ENCODE data around the gene ZBTB40.

Gene ZBTB40

DNA sequence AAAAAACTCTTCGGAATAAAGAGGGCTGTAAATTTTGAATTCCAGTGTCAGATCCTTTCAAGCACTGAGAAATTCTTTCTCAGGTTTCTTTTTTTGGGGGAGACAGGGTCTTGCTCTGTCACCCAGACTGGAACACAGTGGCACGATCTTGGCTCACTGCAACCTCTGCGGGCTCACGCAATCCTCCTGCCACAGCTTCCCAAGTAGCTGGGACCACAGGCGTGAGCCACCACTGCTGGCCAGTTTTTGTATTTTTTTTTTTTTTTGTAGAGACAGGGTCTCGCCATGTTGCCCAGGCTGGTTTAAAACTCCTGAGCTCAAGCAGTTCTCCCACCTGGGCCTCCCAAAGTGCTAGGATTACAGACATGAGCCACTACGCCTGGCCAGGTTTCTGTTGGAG is 76.8 kb downstream of the ZBTB40 start:
- no peaks in the 10 kb centered on the region for H3K27me3 Mint-ChIP-seq
- no peak overlapping the region for H3K27ac Mint-ChIP-seq
- H3K4me1 Mint-ChIP-seq (ENCODE audit: low read depth) = peaks cover 10% of the 10 kb centered on the region
- intact Hi-C loops (cut with micrococcal nuclease) = no loop called here
- no peak overlapping the region for H3K4me3 Mint-ChIP-seq
- no peaks in the 10 kb centered on the region for H3K9me3 Mint-ChIP-seq
- peaks cover 90% of the 10 kb centered on the region for H3K36me3 Mint-ChIP-seq (ENCODE audit: low read depth)

DNA sequence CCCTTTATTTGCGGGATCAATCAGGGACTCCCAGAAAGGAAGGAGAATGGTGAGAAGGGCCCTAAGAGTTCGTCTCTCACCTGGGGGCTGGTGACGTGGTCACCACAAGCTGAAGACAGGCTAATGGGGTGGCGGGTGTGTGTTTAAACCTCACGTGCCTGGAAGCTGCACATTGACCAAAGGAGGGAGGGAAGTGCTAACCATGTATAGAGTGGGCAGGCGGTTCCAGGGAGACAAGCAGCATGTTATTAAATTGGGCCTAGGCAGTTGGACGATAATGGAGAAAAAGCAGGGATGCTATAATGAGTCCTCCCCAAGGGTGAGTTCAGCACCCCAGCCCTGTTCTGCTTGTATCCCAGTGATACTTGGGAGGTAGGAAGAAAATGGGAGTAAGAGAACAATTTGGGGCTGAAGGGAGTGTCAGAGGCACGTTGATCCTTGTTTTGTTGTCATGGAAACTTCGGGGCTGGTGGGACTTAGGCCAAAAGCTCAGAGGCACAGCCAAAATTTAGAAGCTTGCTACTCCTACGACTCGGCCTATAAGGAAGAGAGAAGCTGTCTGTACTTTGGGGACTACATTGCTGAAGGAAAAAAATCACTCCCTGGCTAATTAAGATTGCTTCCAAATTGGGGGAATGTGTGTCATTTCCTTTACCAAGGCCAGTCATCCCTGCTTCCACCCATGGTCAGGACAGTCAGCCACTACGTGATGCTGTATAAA is 78.4 kb downstream of the ZBTB40 start:
- Mint-ChIP-seq H3K9me3 (no peaks in the 10 kb centered on the region), H3K27me3 (no peaks in the 10 kb centered on the region), H3K36me3 (ENCODE audit: low read depth) (peaks cover 85% of the 10 kb centered on the region), H3K4me1 (ENCODE audit: low read depth) (no peaks in the 10 kb centered on the region), H3K27ac (no peak overlapping the region), H3K4me3 (no peak overlapping the region)
- intact Hi-C loops (cut with micrococcal nuclease) = no loop called here

DNA sequence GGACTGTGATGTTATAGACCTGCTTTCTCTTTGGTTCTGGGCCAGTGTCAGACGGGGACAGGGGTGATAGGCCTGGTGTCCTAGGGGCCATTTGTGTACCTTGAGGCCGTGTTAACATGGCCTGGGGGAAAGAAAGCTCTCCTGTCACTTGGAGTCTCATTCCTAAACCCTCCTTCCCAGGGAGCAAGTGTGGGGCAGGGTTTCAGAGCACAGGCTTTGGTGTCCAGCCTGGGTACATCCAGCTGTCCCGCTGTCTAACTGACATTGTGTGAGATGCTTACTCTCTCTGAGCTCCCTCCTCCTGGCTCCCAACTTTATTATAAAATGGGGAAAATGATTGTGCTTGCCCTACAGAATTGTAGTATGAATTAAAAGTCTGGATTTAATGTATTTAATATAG is 79.1 kb downstream of the ZBTB40 start:
- H3K36me3 Mint-ChIP-seq (ENCODE audit: low read depth) = peaks cover 85% of the 10 kb centered on the region

DNA sequence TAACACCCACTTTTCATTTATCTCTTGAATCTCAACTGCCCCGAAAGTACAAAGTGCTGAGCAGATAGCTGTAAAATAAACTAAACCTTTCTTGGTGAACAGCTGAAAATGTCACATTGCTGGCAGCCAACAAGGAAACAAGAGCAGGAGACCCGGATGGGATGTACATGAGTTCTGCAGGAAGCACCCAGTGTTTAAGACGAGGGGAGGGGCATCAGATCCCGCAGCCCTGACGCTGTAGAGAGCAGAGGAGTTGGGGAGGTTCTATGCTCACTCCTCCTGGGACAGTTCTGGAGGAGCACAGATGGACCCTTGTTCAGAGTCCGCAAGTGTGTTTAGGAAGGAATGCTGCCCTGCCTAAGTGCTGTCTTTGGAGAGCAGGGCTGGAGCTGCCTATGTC is 79.6 kb downstream of the ZBTB40 start:
- Mint-ChIP-seq H3K9me3 (no peaks in the 10 kb centered on the region), H3K4me3 (no peak overlapping the region), H3K27me3 (no peaks in the 10 kb centered on the region), H3K4me1 (ENCODE audit: low read depth) (no peaks in the 10 kb centered on the region), H3K36me3 (ENCODE audit: low read depth) (peaks cover 85% of the 10 kb centered on the region), H3K27ac (no peak overlapping the region)
- intact Hi-C loops (cut with micrococcal nuclease) = no loop called here

More for the DNA sequence above, 79.1 kb downstream of the ZBTB40 start:
- no peaks in the 10 kb centered on the region for H3K27me3 Mint-ChIP-seq
- intact Hi-C loops (cut with micrococcal nuclease) = no loop called here
- H3K4me1 Mint-ChIP-seq (ENCODE audit: low read depth) = no peaks in the 10 kb centered on the region
- no peak overlapping the region for H3K27ac Mint-ChIP-seq
- H3K9me3 Mint-ChIP-seq = no peaks in the 10 kb centered on the region
- no peak overlapping the region for H3K4me3 Mint-ChIP-seq

DNA sequence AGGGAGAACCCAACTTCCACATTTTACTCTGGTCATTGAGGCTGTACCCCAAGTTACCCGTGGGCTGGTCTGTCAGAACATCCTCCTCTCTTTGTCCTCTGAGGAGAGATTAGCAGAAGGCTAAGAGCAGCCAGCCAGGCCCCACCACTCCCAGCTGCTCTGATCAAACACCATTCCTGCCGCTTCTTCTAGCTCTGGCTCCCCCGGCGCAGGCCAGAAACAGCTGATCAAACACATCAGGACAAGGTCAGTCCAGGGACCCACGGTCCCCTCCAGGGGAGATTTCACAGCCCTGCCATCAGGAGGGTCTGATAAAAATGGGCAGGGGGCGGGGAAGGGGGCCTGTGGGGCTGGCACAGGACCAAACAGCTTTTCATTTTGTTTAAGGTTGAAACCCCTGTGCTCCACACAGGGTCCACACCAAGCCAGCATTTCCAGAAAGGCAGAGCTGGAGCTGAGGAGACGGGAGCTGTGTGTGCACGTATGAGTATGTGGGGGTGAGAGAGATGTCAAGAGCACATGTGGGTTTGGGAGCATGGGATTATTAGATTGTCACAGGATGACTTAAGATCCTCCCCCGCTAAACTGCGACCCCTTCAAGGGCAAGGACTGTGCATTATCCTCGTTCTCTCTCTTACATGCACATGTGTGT is 81.7 kb downstream of the ZBTB40 start:
- Mint-ChIP-seq H3K4me1 (ENCODE audit: low read depth) (no peaks in the 10 kb centered on the region), H3K9me3 (no peaks in the 10 kb centered on the region), H3K27me3 (no peaks in the 10 kb centered on the region), H3K36me3 (ENCODE audit: low read depth) (peaks cover 76% of the 10 kb centered on the region), H3K4me3 (no peak overlapping the region), H3K27ac (peak overlapping the region; percentile 33)
- intact Hi-C loops (cut with micrococcal nuclease) = no loop called here

DNA sequence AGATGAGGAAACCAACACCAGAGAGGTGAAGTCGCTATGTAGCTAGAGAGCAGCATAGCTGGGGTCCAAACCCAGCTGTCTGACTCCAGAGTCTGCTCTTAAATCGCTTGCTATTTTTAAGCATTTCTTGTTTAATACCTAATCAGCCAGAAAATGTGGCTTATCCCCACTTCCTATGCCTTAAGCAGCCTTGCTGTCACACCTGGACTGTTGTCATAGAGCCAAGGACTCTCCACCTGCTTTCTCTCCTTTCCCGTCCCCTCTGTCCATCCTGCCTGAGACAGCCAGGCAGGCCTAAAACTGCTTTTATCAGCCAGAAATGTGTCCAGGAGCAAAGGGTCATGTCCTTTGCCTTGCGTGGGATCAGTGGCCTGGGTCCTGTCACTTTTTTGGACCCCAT is 83.3 kb downstream of the ZBTB40 start:
- no peaks in the 10 kb centered on the region for H3K27me3 Mint-ChIP-seq
- no peak overlapping the region for H3K4me3 Mint-ChIP-seq
- H3K27ac Mint-ChIP-seq = no peak overlapping the region
- H3K9me3 Mint-ChIP-seq = no peaks in the 10 kb centered on the region
- intact Hi-C loops (cut with micrococcal nuclease) = no loop called here
- H3K36me3 Mint-ChIP-seq (ENCODE audit: low read depth) = peaks cover 60% of the 10 kb centered on the region
- H3K4me1 Mint-ChIP-seq (ENCODE audit: low read depth) = peaks cover under 1% of the 10 kb centered on the region

DNA sequence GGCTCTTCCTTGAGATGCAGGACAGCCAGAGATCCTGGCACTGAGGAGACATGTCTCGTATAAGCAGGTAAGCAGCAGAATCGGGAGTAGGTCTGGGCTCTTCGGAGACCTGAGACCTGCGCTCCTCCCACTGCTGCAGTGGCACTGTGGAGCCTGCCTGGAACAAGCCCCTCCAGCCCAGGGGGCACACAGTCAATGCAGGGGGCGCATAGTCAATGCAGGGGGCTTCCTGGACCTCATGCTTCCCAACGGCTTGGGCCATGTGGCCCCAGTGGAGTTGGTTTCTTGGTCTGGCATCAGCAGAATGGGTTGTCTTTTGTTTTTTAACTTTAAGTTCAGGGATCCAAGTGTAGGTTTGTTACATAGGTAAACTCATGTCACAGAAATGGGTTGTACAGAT is 83.7 kb downstream of the ZBTB40 start:
- H3K36me3 Mint-ChIP-seq (ENCODE audit: low read depth) = peaks cover 56% of the 10 kb centered on the region
- intact Hi-C loops (cut with micrococcal nuclease) = no loop called here
- peaks cover 5% of the 10 kb centered on the region for H3K4me1 Mint-ChIP-seq (ENCODE audit: low read depth)
- no peaks in the 10 kb centered on the region for H3K27me3 Mint-ChIP-seq
- H3K4me3 Mint-ChIP-seq = no peak overlapping the region
- H3K9me3 Mint-ChIP-seq = no peaks in the 10 kb centered on the region
- no peak overlapping the region for H3K27ac Mint-ChIP-seq

DNA sequence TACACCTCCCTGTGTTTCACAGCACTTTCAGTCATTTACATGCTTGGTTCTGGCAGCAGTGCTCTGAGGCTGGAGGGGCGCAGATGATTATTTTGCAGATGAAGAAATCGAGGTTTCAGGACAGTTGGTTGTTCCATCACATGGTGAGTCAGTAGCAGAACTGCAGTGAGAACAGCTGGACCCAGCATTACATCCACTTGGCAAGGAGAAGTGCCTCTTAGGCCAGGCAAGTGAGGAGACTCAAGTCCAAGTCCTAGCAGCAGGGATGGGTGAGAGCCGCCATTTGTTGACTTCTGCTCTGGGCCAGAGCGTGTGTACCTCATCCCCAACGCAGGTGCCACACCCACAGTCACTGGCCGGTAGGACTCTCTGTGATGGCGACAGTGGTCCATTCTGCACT is 84.9 kb downstream of the ZBTB40 start:
- H3K27me3 Mint-ChIP-seq = no peaks in the 10 kb centered on the region
- intact Hi-C loops (cut with micrococcal nuclease) = no loop called here
- no peak overlapping the region for H3K27ac Mint-ChIP-seq
- H3K4me3 Mint-ChIP-seq = no peak overlapping the region
- H3K4me1 Mint-ChIP-seq (ENCODE audit: low read depth) = peaks cover 8% of the 10 kb centered on the region
- peaks cover 51% of the 10 kb centered on the region for H3K36me3 Mint-ChIP-seq (ENCODE audit: low read depth)
- H3K9me3 Mint-ChIP-seq = no peaks in the 10 kb centered on the region

DNA sequence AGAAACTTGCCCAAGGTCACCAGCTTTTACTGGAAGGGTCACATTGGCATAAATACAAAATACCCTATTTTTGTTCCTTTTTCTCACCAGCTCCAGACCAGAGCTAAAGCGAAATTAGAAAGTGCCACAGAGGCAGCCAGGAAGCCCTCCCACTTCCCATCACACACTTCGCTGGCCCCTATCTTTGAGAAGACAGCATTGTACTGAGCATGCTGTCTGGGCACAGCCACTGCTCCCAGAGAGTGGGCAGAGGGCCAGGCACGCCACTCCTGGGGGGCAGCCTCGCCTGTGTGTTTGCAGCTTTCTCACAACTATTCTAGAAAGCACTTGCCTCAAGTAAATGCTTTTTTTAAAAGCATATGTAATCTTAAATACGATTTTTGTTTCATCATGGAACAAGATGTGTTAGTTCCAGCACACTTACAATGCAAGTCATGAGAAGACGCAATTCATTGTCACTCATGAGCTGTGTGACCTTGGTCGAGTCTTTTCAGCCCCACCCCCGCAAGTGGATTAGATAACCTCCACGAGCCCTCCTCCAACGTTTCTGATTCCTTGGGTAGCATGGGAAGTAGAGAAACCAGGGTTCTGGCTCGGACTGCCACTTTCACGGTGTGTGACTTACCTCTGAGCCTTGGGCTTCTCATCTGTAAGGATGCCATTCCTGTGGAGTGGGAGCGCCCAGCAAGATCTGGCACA is 85.9 kb downstream of the ZBTB40 start:
- no peak overlapping the region for H3K27ac Mint-ChIP-seq
- no peak overlapping the region for H3K4me3 Mint-ChIP-seq
- H3K27me3 Mint-ChIP-seq = no peaks in the 10 kb centered on the region
- intact Hi-C loops (cut with micrococcal nuclease) = no loop called here
- no peaks in the 10 kb centered on the region for H3K9me3 Mint-ChIP-seq
- H3K4me1 Mint-ChIP-seq (ENCODE audit: low read depth) = peaks cover 8% of the 10 kb centered on the region
- peaks cover 43% of the 10 kb centered on the region for H3K36me3 Mint-ChIP-seq (ENCODE audit: low read depth)

DNA sequence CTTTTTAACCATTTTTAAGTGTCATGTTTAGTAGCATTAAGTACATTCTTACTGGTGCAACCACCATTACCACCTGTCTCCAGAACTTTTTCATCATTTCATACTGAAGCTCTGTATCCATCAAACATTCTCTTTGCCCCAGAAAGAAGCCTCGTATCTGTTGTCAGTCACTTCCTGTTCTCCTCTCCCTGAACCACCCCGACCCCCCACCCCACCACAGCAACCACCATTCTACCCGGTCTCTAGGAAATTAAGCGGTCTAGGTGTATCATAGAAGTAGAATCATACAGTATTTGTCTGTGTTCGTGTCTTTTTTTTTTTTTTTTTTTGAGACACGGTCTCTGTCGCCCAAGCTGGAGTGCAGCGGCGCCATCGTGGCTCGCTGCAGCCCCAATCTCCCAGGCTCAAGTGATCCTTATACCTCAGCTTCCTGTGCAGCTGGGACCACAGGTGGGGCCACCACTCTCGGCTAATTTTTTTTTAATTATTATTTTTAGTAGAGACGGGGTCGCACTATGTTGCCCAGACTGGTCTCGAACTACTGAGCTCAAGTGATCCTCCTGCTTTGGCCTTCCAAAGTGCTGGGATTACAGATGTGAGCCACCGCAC is 88.0 kb downstream of the ZBTB40 start:
- intact Hi-C loops (cut with micrococcal nuclease) = loop anchor here (5.0 kb wide), 1 partner anchor 103 kb away; the partner anchor contains the start of gene C1QC
- Mint-ChIP-seq H3K4me3 (no peak overlapping the region), H3K27ac (no peak overlapping the region), H3K27me3 (peaks cover 1% of the 10 kb centered on the region), H3K36me3 (ENCODE audit: low read depth) (peaks cover 26% of the 10 kb centered on the region), H3K4me1 (ENCODE audit: low read depth) (peaks cover 8% of the 10 kb centered on the region), H3K9me3 (no peaks in the 10 kb centered on the region)

DNA sequence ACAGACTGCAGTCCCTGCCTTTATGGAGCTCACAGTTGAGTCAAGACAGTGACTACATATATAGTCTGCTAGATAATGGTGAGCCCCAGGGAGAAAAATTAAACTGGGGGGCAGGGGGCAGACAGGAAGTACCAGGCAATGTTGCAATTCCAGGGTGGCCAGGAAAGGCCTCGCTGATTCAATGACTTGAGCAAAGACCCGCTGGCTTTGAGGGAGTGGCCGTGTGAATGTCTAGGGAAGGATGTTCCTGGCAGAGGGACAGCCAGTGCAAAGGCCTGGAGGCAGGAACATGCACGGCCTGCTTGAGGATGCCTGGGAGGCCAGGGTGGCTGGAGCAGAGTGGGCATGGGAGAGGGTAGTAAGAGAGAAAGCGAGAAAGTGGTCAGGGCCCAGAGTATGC is 88.7 kb downstream of the ZBTB40 start:
- Mint-ChIP-seq H3K9me3 (no peaks in the 10 kb centered on the region), H3K27me3 (peaks cover 1% of the 10 kb centered on the region), H3K4me3 (no peak overlapping the region), H3K36me3 (ENCODE audit: low read depth) (peaks cover 21% of the 10 kb centered on the region), H3K4me1 (ENCODE audit: low read depth) (peaks cover 8% of the 10 kb centered on the region), H3K27ac (no peak overlapping the region)
- intact Hi-C loops (cut with micrococcal nuclease) = loop anchor here (5.0 kb wide), 1 partner anchor 102 kb away; the partner anchor contains the start of gene C1QC

DNA sequence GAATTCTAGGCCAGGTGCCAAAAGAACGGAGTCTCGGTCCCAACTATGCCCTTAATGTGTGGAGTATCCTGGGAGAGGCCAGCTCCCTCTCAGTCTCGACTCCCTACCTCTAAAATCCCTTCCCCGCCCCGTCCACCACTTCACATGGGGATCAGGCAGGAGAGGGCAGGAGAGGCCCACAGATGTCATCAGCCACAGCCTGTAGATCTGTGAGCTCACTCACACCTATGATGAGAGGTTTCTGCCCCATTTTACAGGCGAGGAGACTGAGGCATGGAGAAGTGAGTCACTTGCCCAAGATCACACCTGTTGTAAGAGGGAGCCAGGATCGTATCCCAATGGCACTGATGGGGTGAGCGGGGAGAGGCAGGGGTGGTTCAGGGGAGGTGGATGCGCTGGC is 91.2 kb downstream of the ZBTB40 start:
- H3K4me1 Mint-ChIP-seq (ENCODE audit: low read depth) = peaks cover 8% of the 10 kb centered on the region
- peaks cover 16% of the 10 kb centered on the region for H3K27me3 Mint-ChIP-seq
- no peak overlapping the region for H3K4me3 Mint-ChIP-seq
- H3K36me3 Mint-ChIP-seq (ENCODE audit: low read depth) = no peaks in the 10 kb centered on the region
- no peak overlapping the region for H3K27ac Mint-ChIP-seq
- intact Hi-C loops (cut with micrococcal nuclease) = loop anchor here (5.0 kb wide), 1 partner anchor 99 kb away; the partner anchor contains the start of gene C1QC
- H3K9me3 Mint-ChIP-seq = no peaks in the 10 kb centered on the region

DNA sequence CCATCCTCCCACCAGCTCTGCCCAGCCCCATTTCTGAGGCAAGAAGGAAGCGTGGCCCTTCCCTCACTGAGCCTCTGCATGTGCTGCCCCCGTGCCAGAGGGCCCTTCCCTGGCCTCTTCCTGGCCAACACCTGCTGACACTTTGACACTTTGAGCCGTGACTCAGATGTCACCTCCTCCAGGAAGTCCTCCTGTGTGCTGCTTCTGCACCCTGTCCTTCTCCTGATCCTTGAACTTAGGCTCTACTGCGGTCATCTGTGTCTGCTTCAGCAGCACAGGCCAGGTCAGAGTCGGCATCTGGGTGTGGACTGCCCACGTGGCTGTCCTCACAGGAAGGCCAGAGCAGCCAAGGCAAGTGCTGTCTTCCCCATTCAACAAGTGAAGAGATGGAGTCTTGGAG is 92.0 kb downstream of the ZBTB40 start:
- no peak overlapping the region for H3K27ac Mint-ChIP-seq
- intact Hi-C loops (cut with micrococcal nuclease) = loop anchor here (5.0 kb wide), 1 partner anchor 99 kb away; the partner anchor contains the start of gene C1QC
- H3K36me3 Mint-ChIP-seq (ENCODE audit: low read depth) = no peaks in the 10 kb centered on the region
- H3K9me3 Mint-ChIP-seq = no peaks in the 10 kb centered on the region
- peaks cover 23% of the 10 kb centered on the region for H3K27me3 Mint-ChIP-seq
- H3K4me1 Mint-ChIP-seq (ENCODE audit: low read depth) = peaks cover 8% of the 10 kb centered on the region
- no peak overlapping the region for H3K4me3 Mint-ChIP-seq

DNA sequence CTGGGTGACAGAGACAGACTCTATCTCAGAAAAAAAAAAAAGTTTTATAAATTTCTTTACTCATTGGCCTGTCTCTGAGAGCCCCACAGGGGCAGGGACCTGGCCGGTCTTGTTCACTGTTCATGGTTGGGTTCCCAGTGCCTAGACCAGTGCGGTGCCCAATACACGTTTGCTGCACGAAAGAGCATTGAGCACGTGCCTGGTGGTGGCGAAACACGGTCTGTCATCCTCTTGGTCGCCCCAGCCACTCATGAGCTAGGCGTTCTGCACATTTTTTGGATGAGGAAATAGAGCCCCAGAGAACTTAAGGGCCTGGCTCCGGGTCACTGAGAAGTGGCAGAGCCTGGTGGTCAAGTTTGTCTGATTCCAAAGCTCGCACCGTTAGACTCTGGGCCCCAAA is 93.0 kb downstream of the ZBTB40 start:
- no peak overlapping the region for H3K4me3 Mint-ChIP-seq
- no peak overlapping the region for H3K27ac Mint-ChIP-seq
- intact Hi-C loops (cut with micrococcal nuclease) = loop anchor here (5.0 kb wide), 1 partner anchor 98 kb away; the partner anchor contains the start of gene C1QC
- peaks cover 26% of the 10 kb centered on the region for H3K27me3 Mint-ChIP-seq
- no peaks in the 10 kb centered on the region for H3K9me3 Mint-ChIP-seq
- H3K4me1 Mint-ChIP-seq (ENCODE audit: low read depth) = peaks cover 8% of the 10 kb centered on the region
- no peaks in the 10 kb centered on the region for H3K36me3 Mint-ChIP-seq (ENCODE audit: low read depth)

All from dendritic cell treated with granulocyte-macrophage colony-stimulating factor and Interleukin-4, amounts not matched to agents 40 ng/mL and 50 ng/mL, for 4 days (primary cell).